HG03558 (cell line): Measurements from ENCODE around the gene LILRB2.
"Not testable (repeated sequence)": the region's sequence is repeated elsewhere in the genome, so short reads cannot be mapped to it uniquely, and the experiment has no call there.

Experiments
- ATAC-seq: cut with Tn5 transposase; IDR thresholded peaks from one replicate; pipeline ENCODE4 v1.9.1; 2021; ENCODE audit warnings: moderate number of reproducible peaks; ENCODE audit not compliant: unreplicated experiment; ENCODE audit errors: extremely low read depth

The LILRB2 gene

DNA sequence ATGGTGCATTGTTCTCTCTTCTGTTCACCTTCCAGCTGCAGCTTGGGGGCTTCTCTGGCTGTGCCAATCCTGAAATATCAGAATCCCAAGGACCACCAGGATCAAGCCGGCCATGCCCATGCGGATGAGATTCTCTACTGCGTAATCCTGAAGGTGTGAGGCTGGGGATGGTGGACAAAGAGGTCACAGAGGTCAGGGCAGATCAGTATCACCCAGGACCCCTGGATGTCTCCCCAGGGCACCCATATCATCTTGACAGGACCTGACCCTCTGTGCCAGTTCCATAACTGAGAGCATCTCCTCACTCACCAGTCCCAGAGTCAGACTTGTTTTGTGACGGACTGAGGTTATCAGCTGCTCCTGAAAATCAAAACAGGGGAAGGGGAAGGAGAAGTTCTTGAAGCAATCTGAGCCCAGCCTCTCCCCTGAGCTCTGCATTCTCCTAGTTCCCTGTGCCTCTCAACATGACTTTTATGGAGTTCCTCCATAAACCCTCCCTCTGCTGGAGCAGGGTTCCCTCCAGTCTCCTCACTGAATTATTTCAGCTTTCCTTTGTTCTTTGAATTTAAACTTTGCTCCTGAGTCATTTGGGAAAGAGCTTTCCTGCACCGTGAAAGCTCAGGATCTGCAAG lies 26.6 kb upstream of the LILRB2 start:
- no peak for ATAC-seq

- ATAC-seq = no peak
Observed at GRCh38 chr19:54305141-54305540, 24.2 kb upstream of the LILRB2 start.

GRCh38 chr19:54302257-54302656 lies 21.3 kb upstream of the LILRB2 start:
- no peak for ATAC-seq

- no peak for ATAC-seq
Observed at GRCh38 chr19:54299515-54299914, 18.6 kb upstream of the LILRB2 start.

DNA sequence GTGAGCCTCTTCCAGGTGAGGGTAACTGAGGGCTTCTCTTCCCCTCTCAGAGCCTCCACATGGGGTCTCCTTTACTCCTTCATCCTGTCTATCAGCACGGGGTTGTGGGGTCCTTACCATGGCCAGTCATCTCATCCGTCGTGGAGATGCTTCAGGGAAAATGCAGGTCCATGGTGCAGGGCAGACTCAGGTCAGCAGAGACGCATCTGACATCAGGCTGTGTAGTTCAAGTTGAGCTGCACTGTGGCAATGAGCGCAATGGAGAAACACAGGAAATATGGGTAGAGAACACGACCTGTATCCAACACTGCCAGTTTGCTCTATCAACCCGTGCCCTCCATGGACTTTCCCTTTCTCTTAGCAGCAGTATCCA lies 18.2 kb upstream of the LILRB2 start:
- ATAC-seq = no peak

DNA sequence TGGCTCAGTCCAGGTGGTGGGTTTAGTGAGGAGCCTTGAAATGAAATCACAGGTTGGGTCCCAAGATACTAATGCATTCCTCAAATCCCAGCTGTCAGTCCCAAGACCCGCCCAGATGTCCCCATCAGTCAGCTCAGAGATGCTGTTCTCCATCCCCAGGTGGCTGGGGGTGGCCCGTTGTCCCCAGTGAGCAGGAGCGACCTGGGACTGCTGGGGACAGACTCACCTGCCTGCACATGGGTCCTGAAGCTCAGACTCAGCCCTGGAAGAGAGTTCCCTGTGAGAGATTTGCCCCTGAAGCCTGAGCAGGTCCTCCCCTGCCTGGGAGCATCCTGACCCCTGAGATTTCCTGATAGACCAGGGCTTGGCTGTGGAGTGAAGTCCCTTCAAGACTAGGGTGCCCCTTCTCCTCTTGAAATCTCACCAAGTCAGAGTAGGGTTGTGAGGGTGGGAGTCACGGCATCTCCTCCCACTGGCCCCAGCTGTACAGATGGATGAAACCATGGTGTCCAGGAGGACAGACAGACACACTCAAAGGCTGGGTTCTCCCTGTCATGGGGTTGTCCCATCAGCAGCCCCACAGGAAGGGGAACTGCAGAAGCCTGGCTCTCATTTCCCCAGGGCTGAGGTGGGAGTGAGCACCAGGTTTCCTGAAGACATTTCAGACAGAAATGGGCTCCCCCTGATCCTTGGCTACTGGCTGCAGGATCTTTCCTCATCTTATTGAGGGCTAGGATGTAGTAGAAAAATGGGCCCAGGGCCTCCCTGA lies 17.6 kb upstream of the LILRB2 start:
- ATAC-seq = no peak

DNA sequence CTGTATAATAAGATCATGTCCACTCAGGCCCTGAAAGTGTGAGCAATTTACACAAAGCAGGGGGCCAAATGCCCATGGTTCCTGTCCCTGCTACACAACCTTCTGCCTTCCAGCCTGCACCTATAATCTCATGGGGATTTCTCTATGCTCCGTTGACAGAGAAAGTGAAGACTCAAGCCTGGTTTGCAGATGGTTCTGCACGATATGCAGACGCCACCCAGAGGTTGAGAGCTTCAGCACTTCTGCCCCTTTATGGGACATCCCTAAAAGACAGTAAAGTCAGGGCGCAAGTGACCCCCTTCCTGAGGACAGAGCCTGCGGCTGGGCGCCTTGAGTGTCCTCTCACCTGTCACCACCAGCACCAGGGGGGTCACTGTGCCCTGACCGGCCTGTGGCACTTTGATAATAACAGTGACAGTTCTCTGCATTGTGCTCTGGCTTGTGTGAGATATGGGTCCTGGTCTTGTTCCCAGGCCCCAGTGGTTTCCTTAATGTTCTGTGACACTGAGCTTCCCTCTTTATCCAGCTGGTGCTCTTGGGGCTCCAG lies 16.9 kb upstream of the LILRB2 start:
- no peak for ATAC-seq

DNA sequence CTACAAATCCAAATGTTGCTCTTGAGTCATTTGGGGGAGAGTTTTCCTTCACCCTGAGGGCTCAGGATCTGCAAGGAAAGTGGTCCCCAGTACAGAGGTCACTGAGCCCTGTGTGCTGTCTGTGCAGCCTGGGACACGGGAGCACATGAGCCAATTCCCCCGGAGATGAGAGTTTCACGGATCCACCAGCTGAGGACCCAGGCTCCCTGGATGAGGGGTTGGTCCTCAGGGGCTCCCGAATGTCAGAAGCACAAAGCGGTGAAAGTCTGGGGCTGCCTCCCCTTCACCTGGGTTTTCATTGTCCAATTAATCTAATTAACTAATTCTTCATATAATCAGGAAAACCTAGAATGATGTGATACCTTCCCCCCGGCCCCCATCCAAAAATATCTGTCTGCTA lies 13.6 kb upstream of the LILRB2 start:
- no peak for ATAC-seq

GRCh38 chr19:54289160-54289559 lies 8.2 kb upstream of the LILRB2 start:
- ATAC-seq = not testable (repeated sequence)

DNA sequence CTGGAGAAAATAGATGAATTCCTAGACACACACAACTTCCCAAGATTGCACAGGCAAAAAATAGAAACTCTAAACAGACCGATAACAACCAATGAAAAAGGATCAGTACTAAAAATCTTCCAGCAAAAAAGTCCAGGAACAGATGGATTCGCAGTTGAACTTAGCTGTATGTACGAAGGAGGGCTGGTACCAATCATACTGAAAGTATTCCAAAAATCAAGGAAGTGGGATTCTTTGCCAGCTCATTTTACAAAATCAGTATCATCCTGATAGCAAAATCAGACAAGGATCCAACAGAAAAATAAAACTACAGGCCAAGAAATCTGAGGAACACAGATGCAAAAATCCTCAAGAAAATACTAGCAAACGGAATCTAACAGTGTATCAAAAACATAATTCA lies 6.5 kb upstream of the LILRB2 start:
- no peak for ATAC-seq

DNA sequence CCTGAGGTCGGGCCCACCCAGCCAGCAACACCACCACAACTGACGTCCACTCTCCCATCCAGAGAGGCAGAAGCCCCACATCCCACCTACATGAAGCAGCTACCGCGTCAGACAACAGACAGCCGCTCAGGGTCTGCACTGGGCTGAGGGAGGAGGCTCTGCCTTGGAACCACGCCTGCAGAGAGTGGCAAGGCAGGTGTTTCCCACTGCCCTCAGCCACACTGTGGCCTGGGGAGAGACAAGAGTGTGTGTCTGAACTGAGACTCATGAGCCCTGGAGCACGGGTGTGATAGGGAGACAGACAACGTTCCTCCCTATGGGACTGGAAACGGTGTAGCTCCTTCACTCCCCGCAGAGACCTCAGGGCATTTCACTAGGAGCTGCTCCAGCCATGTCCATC lies 5.4 kb upstream of the LILRB2 start:
- not testable (repeated sequence) for ATAC-seq

GRCh38 chr19:54285427-54286056 lies 4.6 kb upstream of the LILRB2 start:
- ATAC-seq = not testable (repeated sequence)

DNA sequence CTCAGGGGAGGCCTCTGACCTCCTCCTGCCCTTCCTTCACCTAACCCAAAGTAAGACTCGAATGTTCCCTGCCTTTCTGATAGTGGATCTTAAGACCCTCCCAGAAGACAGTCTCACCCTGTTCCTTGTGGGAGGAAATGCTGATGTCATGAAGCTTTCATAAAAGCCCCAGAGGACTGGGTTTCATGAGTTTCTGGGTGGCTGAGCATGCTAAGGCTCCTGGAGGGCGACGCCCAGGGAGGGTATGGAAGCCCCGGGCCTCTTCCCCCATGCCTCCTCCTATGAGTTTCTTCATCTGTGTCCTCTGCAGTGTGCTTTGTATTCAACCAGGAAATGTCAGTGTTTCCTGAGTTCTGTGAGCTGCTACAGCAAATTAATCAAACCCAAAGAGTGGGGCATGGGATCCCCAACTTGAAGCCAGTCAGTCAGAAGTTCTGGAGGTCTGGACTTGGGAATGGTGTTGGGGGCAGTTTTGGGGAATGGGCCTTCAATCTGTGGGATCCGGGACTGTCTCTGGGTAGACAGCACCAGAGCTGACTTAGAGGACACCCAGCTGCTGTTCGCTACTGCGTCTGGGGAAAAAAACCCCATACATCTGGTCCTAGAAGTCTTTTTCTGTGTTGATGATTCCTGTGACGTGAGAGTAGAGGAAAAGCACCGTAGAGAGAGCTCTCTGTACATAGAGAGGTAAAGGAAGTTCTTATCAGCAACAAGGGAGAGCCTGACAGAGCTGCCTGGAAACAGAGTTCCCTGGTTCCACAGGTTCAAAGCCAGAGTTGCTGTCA lies 2.0 kb upstream of the LILRB2 start:
- no peak for ATAC-seq

DNA sequence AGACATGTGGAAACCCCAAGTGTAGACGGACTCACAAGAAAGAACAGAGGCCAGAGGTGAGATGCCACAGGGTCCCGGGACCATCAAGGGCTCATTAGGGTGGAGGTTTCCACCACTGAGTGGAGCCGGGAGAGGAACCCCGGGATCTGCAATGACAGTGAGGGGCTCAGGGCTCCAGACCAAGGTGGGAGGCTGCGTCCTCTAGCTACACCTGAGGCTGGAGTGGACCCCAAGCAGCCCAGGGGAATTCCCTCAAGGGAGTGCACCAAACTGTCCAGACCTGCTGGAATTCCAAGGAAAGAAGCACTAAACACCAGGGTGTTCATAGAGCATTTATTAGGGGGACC lies 792 bp upstream of the LILRB2 start:
- not testable (repeated sequence) for ATAC-seq

GRCh38 chr19:54280441-54280840 lies 469 bp downstream of the LILRB2 start:
- not testable (repeated sequence) for ATAC-seq

DNA sequence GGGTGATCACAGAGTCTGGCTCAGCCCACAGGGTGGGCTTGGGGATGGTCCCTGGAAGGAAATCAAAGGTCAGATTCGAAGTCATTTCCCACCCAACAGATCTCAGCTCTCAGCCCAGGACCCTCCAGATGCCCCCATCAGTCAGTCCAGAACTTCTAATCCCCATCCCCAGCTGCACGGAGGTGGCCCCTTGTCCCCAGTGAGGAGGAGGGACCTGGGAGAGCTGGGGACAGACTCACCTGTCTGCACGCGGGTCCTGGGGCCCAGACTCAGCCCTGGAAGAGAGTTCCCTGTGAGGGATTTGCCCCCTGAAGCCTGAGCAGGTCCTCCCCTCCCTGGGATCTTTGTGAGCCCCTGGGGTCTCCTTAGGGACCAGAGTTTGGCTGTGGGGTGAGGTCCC lies 885 bp downstream of the LILRB2 start:
- ATAC-seq = not testable (repeated sequence)

- no peak for ATAC-seq
Observed at GRCh38 chr19:54279406-54279962, 1.4 kb downstream of the LILRB2 start.

- not testable (repeated sequence) for ATAC-seq
Observed at GRCh38 chr19:54278571-54279195, 2.2 kb downstream of the LILRB2 start.

DNA sequence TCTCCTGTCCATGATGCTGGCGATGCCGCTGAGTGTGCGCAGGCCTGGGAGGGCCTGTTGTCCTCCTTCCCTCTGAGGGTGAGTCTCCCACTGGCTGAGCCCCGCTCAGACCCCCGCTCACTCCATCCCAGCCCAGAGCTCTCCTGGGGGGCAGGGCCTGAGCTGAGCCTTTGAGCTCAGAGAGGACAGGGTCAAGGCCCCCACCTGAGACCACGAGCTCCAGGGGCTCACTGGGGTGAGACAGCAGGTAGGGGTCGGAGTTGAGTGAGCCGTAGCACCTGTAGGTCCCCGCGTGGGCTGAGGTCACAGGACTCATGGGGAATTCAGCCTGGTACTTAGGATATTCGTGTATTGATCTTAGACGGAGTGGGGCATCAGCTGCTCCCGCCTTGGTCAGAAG lies 2.9 kb downstream of the LILRB2 start:
- ATAC-seq = not testable (repeated sequence)

DNA sequence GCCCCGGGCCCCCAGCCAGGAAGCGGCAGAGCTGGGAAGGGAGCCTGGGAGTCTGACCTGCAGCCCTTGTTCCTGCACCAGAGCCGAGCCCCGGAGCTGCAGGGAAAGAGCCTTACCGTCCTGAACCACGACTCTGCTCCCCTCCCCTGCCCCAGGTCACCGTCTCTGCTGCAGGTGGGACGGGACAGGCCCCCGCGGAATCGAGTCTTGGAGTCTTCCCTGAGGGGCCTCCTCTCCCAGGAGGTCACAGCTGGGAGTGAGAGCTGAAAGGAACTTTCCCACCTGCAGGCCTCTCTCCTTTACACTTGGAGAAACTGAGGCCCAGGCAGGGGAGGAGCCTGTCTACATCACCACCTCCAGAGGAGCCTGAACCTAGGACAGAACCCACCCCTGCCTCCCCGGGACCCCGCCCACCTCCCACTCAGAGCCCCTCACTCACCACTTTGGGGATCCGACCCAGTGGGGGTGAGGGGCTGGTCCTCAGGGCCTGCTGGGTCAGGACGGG lies 3.7 kb downstream of the LILRB2 start:
- not testable (repeated sequence) for ATAC-seq
